OCI-LY1 (cell line): Measurements from ENCODE around the gene TCF21.

Source experiments
- EZH2 ChIP-seq: fragments of 200-600 bp; sonication (generic), shearing (Covaris generic); IDR thresholded peaks from 2 replicates; pipeline ENCODE4 v1.8.0; 2017; ENCODE audit warnings: borderline replicate concordance, mixed run types, mild to moderate bottlenecking, antibody characterized with exemption, low read length, moderate library complexity, mixed read lengths
- TF ChIP-seq, protein P1 (sequence below): fragments of 200-600 bp; sonication (generic), shearing (Covaris generic); IDR thresholded peaks from 2 replicates; pipeline ENCODE4 v1.5.1; 2017; ENCODE audit warnings: mild to moderate bottlenecking, antibody characterized with exemption, low read length, moderate library complexity, mixed read lengths

DNA sequence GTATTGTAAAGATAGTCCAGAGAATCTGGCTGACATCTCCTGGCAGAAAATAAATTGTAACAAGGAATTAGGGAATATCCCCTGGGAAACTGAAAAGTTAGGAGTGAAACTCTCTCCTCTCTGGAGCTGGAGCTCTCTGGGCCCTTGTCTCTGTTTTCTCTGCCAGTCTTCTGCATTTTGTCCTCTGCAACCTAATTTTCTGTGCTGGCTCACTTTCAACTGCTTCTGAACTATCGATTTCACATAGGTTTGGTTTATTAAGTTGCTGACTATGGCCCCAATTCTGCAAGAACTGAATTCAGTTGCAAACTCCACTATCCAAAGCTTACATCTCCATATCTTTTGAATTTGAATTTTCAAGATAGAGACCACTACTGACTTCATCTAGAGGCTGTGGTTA is 9.3 kb downstream of the TCF21 start:
- TF ChIP-seq, protein P1, sequence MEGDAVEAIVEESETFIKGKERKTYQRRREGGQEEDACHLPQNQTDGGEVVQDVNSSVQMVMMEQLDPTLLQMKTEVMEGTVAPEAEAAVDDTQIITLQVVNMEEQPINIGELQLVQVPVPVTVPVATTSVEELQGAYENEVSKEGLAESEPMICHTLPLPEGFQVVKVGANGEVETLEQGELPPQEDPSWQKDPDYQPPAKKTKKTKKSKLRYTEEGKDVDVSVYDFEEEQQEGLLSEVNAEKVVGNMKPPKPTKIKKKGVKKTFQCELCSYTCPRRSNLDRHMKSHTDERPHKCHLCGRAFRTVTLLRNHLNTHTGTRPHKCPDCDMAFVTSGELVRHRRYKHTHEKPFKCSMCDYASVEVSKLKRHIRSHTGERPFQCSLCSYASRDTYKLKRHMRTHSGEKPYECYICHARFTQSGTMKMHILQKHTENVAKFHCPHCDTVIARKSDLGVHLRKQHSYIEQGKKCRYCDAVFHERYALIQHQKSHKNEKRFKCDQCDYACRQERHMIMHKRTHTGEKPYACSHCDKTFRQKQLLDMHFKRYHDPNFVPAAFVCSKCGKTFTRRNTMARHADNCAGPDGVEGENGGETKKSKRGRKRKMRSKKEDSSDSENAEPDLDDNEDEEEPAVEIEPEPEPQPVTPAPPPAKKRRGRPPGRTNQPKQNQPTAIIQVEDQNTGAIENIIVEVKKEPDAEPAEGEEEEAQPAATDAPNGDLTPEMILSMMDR, result no peak
- TF ChIP-seq EZH2, result no peak
